AG08396 (cell line): ENCODE measurements around the gene ARHGAP12.

ENCODE experiments used
- DNase-seq: peaks from one replicate; pipeline ENCODE4 v3.0.0; 2012; ENCODE audit warnings: low spot score, mixed read lengths

The ARHGAP12 gene

GRCh38 chr10:31875608-31876007, 53.0 kb downstream of the ARHGAP12 start:
- no peak for DNase-seq

DNA sequence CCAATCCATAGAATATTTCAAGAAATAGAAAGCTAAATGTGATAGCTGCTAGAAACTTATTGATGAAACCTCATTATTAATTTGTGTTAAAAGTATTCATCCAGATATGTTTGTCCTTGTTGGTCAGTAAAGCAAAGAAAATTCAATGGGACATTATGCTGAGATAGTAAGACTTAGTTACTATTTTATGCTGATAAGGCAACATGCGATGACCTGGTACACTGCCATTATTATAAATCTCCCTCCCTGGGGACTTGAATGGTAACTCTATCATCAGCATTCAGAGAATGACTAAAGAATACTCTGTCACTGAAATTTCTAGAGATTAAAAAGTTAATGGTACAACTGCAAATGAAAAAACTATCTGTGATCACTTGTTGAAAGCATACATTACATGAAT, 54.9 kb downstream of the ARHGAP12 start:
- DNase-seq = no peak

DNA sequence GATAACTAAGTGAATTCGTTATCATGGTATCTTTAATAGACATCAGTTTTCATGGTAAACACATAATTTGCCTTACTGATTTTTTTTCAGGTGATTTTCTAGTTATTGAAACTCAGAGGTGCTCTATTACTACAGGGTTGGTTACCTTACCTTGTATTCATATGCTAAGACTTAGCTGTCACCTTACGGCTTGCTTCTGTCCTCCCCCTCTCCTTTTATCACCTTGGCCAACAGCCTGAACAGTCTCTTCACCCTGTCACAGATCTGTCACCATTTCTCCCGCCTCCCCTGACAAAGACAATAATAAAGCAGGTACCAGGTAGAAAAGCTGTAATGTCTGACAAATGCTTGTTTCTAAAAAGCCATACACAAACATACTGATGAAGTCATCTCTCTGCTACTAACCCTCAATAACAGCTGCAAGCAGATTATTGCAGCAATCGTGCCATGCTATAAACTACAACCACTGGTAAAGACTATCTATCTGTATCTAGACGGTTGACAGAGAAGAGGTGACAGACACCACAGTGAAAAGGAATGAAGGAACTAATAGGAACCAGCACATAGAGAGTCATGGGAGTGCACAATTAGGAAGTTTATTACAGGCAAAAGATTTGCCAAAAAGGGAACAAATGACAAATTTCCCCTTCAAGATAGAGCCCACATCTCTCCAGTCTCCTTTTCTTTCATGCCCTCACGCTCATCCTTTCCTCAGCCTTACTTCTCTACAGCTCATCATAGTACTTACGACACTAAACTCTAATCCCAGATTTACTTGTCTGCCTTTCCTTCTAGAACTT, 57.2 kb downstream of the ARHGAP12 start:
- DNase-seq = no peak

DNA sequence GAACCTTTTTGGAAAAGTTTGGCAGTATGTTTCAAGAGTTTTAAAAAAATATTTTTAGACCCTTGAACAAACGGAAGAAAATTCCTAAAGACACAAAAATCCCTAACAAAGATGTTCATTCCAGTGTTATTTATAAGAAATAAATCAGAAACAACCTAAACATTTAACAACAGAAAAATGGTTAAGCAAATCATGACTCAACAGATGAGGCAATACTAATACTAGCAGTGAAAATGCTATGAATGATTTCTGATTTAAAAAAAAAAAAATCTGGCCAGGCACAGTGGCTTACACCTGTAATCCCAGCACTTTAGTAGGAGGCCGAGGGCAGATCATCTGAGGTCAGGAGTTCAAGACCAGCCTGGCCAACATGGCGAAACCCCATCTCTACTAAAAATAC, 61.0 kb downstream of the ARHGAP12 start:
- DNase-seq = no peak

- no peak for DNase-seq
Measured at GRCh38 chr10:31866118-31866670, 62.4 kb downstream of the ARHGAP12 start.

DNA sequence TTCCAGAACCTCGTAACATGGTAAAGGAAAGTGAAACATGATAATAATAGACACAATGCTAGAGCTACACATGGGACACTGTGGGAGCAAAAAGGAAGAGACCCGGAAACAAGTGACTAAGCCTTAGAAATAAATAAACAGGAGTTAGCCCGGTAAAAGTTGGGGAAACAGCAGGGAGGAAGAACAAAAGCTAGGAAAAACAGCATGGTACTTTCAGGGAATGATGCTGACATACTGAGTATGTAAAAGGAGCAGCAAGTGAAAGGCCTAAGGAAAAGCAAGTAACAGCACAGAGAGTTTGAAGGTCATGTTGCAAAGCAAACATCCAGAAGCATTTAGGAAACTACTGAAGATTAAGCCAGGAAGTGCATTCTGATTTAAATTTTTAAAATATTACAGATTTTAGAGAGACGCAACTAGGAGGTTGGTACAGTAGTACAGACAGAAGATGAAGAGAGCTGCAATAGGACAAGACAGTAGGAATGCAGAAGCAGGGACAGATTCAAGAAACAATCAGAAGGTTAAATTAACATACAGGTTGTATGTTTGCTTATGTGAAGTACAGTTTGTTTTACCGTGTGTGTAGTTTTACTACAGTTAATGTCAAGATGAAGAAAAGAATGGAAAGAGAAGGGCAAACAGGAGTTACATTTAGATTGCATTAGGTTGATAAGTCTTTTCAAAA, 63.7 kb downstream of the ARHGAP12 start:
- peak; percentile 12 for DNase-seq

- DNase-seq = no peak
Measured at GRCh38 chr10:31855033-31855432, 73.6 kb downstream of the ARHGAP12 start.

DNA sequence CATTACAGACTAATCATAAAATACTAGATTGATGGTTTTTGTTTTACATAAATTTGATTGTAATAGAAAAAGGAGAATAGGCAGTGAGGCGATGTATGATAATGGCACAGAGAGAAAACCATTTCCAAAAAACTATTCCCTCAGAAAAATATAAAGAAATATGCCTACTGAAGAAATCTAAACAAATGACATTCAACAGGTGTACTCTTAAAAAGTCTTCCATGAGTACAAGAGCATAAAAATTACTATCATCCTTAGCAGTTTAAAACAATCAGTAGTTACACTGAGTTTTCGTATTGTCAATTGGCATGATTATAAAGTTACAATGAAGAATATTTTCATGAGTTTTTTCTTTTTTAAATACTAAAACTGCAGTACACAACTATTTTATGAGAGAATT, 75.0 kb downstream of the ARHGAP12 start:
- no peak for DNase-seq

- no peak for DNase-seq
Measured at GRCh38 chr10:31851216-31851615, 77.4 kb downstream of the ARHGAP12 start.

- DNase-seq = no peak
Measured at GRCh38 chr10:31847515-31847914, 81.1 kb downstream of the ARHGAP12 start.

DNA sequence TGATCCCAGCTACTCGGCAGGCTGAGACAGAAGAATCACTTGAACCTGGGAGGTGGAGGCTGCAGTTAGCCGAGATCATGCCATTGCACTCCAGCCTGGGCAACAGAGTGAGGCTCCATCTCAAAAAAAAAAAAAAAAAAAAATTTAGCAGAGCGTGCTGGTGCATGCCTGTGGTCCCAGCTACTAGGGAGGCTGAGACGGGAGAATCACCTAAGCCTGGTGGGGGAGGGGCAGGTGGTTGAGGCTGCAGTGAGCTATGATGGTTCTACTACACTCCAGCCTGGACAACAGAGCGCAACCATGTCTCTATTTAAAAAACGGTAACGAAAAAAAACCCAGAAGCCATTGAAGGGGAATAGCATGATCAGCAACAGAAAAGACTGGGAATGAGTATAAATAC, 89.9 kb downstream of the ARHGAP12 start:
- no peak for DNase-seq

DNA sequence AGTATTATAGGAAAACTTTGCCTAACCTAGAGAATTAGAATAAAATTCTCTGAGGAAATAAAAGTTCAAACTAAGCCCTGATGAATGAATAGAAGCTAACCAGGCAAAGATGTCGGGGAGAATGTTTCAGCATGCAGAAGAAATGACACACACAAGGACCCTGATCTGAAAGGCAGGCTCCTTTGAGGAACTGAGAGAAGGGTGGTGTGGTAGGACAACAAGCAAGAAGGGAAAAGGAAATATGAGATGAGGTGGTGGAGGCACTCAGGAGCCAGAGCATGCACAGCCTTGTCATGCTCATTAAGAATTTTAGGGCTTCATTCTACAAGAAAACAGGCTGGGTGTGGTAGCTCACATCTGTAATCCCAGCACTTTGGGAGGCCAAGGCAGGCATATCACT, 90.6 kb downstream of the ARHGAP12 start:
- DNase-seq = no peak

- peak; percentile 27 for DNase-seq
Measured at GRCh38 chr10:31836569-31837406, 91.8 kb downstream of the ARHGAP12 start.

- no peak for DNase-seq
Measured at GRCh38 chr10:31833753-31834152, 94.9 kb downstream of the ARHGAP12 start.

- no peak for DNase-seq
Measured at GRCh38 chr10:31832261-31832660, 96.4 kb downstream of the ARHGAP12 start.

GRCh38 chr10:31830887-31831286, 97.7 kb downstream of the ARHGAP12 start:
- DNase-seq = no peak

DNA sequence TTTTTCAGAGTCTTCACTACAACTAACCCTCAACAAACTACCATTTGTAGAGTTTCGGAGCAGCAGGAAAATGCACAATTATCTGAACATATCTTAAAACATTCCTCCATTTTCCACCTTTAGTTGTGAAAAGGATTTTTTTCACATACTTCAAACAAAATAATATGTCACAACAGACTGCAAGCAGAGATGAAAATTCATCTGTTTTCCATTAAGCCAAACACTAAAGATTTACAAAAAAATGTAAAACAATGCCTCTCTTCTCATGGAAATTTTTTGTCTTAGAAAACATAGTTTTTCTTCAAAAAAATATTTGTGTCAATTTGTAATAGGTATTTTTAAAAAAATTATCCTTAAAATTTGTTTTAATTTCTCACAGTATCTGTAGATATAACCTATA, 98.9 kb downstream of the ARHGAP12 start:
- DNase-seq = no peak

GRCh38 chr10:31823358-31823757, 105.3 kb downstream of the ARHGAP12 start:
- no peak for DNase-seq

- no peak for DNase-seq
Measured at GRCh38 chr10:31822616-31823318, 105.9 kb downstream of the ARHGAP12 start.

DNA sequence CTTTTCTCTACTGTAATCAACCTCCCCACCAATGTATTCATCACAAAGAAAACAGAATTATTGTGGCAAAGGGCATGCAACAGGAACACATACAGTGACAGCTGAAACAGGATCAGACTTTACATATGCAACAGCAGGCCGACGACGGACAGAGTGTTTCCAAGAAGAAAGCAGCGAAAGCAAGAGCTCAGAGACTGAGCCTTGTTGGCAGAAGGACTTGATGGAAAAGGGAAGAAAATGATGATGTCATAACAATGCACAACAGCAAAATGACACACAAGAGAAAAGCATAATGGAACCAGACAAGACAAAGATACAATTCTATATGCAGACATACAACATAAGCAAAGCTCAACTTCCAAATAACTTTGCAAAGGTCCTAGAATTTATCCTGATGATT, 106.5 kb downstream of the ARHGAP12 start:
- no peak for DNase-seq

GRCh38 chr10:31820778-31821369, 107.8 kb downstream of the ARHGAP12 start:
- no peak for DNase-seq
